Measurements from ENCODE around the gene TRIM52.
"Not testable (repeated sequence)": the region's sequence is repeated elsewhere in the genome, so short reads cannot be mapped to it uniquely, and the experiment has no call there.

TRIM52 gene

DNA sequence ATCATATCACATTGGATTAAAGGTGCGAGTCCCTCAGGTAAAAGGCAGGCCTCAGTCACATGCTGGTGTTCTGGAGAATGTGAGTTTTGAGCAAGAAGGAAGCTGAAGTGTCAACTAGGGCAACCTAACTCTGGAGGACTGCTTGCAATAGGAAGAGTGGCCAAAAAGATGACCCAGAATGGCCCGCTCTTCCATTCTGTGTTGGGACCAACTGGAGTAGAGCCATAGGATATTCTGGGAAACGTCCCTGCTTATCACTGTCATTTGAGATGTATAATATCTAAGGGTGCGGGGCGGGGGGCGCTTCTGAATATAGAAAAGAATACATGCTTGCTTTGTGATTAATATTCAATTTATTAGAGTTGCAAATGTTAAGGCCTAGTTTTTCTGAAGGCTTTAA lies 48.9 kb downstream of the TRIM52 start:
- POLR2A ChIA-PET = no interaction called here
- CTCF ChIA-PET = no interaction called here
- TF ChIP-seq, protein P1, sequence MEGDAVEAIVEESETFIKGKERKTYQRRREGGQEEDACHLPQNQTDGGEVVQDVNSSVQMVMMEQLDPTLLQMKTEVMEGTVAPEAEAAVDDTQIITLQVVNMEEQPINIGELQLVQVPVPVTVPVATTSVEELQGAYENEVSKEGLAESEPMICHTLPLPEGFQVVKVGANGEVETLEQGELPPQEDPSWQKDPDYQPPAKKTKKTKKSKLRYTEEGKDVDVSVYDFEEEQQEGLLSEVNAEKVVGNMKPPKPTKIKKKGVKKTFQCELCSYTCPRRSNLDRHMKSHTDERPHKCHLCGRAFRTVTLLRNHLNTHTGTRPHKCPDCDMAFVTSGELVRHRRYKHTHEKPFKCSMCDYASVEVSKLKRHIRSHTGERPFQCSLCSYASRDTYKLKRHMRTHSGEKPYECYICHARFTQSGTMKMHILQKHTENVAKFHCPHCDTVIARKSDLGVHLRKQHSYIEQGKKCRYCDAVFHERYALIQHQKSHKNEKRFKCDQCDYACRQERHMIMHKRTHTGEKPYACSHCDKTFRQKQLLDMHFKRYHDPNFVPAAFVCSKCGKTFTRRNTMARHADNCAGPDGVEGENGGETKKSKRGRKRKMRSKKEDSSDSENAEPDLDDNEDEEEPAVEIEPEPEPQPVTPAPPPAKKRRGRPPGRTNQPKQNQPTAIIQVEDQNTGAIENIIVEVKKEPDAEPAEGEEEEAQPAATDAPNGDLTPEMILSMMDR (IDR thresholded peaks at IDR 0.05; ENCODE audit: insufficient read depth, low read length, missing control alignments) = no peak
- H3K4me3 ChIP-seq (ENCODE audit: low read depth, low read length) = no peak overlapping the region
- no peak for DNase-seq (ENCODE audit: low read depth, low spot score)

DNA sequence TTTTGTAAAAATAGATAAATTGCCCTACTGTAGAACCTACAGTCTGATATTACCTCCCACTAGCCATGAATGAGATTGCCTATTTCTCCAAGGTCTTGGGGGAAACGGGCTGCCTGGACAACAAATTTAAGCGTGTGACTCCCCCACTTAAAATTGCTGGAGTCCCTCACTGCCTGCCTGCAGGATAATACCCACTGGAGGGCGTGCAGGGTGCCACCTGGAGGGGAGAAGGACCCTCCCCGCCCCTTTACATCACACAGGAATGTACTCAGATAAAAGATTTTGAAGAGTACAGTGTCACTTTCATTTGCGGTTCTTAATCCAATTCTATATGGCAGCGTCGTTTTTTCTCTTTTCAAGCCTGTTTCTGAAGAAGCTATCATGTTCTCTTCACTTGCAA lies 49.7 kb downstream of the TRIM52 start:
- TF ChIP-seq, protein P1 (IDR thresholded peaks at IDR 0.05; ENCODE audit: insufficient read depth, low read length, missing control alignments) = no peak
- DNase-seq (ENCODE audit: low read depth, low spot score) = no peak
- ChIA-PET CTCF (no interaction called here), POLR2A (no interaction called here)
- H3K4me3 ChIP-seq (ENCODE audit: low read depth, low read length) = no peak overlapping the region

DNA sequence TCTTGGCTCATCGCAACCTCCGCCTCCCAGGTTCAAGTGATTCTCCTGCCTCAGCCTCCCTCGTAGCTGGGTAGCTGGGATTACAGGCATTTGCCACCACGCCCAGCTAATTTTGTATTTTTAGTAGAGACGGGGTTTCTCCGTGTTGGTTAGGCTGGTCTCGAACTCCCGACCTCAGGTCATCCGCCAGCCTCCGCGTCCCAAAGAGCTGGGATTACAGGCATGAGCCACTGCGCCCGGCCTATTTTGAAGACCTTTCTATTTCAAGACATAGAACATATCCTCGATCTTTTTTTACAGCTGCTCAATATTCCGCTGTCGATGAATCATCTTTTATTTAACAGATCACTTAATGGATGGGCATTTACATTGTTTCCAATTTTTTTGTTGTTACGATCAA lies 50.2 kb downstream of the TRIM52 start:
- H3K4me3 ChIP-seq (ENCODE audit: low read depth, low read length); CTCF ChIA-PET; POLR2A ChIA-PET; DNase-seq (ENCODE audit: low read depth, low spot score): not testable (repeated sequence)

DNA sequence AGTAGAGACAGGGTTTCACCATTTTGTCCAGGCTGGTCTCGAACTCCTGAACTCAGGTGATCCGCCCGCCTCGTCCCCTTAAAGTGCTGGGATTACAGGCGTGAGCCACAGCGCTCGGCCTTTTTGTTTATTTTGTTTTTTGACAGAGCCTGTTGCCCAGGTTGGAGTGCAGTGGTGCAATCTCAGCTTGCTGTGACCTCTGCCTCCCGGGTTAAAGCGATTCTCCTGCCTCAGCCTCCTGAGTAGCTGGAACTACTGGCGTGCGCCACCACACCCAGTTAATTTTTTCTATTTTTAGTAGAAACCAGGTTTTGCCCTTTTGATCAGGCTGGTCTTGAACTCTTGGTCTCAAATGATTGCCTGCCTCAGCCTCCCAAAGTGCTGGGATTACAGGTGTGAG lies 50.8 kb downstream of the TRIM52 start:
- DNase-seq (ENCODE audit: low read depth, low spot score); POLR2A ChIA-PET; CTCF ChIA-PET; H3K4me3 ChIP-seq (ENCODE audit: low read depth, low read length): not testable (repeated sequence)

DNA sequence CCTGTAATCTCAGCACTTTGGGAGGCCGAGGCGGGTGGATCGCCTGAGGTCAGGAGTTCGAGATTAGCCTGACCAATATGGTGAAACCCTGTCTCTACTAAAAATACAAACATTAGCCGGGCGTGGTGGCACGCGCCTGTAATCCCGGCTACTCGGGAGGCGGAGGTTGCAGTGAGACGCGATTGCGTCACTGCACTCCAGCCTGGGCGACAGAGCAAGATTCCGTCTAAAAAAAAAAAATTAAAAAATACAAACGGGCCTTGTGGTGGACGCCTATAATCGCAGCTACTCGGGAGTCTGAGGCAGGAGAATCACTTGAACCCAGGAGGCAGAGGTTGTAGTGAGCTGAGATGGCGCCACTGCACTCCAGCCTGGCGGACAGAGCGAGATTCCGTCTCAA lies 51.9 kb downstream of the TRIM52 start:
- POLR2A ChIA-PET; H3K4me3 ChIP-seq (ENCODE audit: low read depth, low read length); CTCF ChIA-PET; DNase-seq (ENCODE audit: low read depth, low spot score): not testable (repeated sequence)

DNA sequence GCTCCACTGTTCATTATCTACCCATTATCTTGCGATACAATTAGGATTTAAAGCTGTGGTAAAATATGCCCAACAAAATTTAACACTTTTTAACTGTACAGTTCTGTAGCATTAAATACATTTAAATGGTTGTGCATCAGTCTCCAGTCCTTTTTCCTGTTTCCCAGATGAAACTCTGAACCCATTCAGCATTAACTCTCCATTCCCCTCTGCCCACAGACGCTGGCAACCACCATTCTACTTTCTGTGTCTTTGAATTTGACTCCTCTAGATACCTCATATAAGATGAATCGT lies 53.0 kb downstream of the TRIM52 start:
- CTCF ChIA-PET = interaction anchor here (1.2 to 4.4 kb wide), 5 partner anchors 10 to 25 kb away, joined by 3 to 29 read pairs (median 8); no protein-coding TSS in a partner anchor
- POLR2A ChIA-PET = interaction anchor here (0.9 to 2.7 kb wide), 6 partner anchors 14 to 53 kb away, joined by 3 to 26 read pairs (median 12); partner anchors contain the start of gene TRIM52
- TF ChIP-seq, protein P1 (IDR thresholded peaks at IDR 0.05; ENCODE audit: insufficient read depth, low read length, missing control alignments) = no peak
- no peak overlapping the region for H3K4me3 ChIP-seq (ENCODE audit: low read depth, low read length)
- DNase-seq (ENCODE audit: low read depth, low spot score) = no peak

DNA sequence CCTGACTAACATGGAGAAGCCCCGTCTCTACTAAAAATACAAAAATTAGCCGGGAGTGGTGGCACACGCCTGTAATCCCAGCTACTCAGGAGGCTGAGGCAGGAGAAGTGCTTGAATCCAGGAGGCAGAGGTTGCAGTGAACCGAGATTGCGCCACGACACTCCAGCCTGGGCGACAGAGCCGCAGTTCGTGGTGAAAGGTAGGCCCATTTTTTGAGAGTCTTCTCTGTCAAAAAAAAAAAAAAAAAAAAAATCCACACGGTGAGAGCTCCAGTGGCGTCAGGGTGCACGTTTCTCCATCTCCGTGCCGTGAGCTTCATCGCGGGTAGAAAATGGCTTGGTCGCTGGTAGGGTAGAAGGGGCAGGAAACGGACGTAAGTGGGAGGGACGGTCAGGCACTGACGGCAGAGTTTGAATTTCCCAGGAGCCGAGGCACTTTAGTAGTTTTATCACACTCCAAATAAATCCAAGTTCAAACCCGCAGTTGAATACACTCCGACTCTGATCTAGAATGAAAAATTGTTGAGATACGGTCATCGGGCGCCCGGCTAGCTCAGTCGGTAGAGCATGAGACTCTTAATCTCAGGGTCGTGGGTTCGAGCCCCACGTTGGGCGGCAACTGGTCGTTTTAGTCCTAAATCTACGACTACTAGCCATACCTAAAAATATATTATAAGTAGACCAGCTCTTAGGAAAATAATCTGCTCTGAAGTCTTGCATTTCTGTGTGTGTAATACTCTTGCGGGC lies 53.6 kb downstream of the TRIM52 start:
- H3K4me3 ChIP-seq (ENCODE audit: low read depth, low read length) = peak overlapping the region; percentile 57
- CTCF ChIA-PET = interaction anchor here (1.0 to 4.4 kb wide), 8 partner anchors 10 to 25 kb away, joined by 3 to 29 read pairs (median 8); partner anchors contain the start of gene TRIM41
- DNase-seq (ENCODE audit: low read depth, low spot score) = peak; percentile 71
- TF ChIP-seq, protein P1 (IDR thresholded peaks at IDR 0.05; ENCODE audit: insufficient read depth, low read length, missing control alignments) = no peak
- POLR2A ChIA-PET = interaction anchor here (0.9 to 2.7 kb wide), 8 partner anchors 15 to 54 kb away, joined by 3 to 26 read pairs (median 8); partner anchors contain the start of genes RACK1, TRIM41 and TRIM52

Measured in AG04449 (cell line).